Activated CD8-positive, alpha-beta memory T cell treated with anti-CD3 and anti-CD28 coated beads for 4 hours (primary cell): ENCODE data around the gene ELAVL2.

ENCODE experiments used
- DNase-seq, 2 donors: peaks; one replicate each; pipeline ENCODE4 v3.0.0-alpha.2; 2020; ENCODE audit warnings: low read depth in 2 of 2

Gene ELAVL2

DNA sequence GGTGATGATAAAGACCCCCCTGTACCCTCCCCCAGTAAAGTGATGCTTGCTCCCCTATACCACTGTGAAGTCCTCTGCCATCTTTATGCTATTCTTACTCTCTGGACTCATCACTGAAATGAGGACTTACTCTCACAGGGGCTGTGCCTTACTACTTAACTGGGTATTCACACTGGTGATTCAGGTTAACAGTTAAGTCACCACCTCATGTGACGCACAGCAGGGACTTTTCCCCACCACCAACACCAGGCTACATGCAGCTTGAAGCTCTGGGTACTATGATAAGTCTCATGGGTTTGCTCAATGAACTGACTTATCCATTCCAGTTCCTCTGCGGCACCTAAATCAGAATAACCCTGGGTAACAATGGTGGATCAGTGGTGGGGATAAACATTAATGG, 163.7 kb downstream of the ELAVL2 start:
- DNase-seq = no peak

DNA sequence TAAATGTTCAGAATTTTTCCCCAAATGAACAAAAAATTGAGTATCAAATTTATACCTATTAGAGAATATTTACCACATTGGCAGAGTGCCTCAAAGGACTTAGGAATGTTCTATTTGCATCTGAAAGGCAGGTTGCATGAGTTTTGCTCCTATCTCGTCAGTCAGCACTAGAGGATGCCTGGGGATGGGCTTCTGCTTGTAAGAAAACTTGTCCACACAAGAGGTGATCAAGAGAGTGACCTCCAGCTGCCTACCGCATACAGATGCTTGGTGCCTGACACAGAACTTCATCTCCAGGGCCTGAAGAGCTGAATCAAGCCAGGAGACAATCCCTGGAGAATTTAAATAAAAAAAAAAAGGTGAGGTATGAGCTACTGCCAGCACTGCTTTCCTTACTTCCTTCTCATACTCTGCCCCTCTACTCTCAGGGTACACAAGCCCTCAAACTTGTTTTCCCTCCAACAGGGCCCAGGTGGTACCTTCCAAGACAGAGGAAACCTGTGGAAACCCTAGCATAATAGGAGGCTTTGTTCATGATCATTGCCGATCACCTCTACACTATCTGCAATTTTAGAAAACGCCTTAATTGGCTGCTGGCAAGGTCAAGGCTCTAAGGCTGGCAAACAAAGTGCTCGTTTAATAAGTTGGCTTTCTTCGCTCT, 166.6 kb downstream of the ELAVL2 start:
- DNase-seq = no peak

DNA sequence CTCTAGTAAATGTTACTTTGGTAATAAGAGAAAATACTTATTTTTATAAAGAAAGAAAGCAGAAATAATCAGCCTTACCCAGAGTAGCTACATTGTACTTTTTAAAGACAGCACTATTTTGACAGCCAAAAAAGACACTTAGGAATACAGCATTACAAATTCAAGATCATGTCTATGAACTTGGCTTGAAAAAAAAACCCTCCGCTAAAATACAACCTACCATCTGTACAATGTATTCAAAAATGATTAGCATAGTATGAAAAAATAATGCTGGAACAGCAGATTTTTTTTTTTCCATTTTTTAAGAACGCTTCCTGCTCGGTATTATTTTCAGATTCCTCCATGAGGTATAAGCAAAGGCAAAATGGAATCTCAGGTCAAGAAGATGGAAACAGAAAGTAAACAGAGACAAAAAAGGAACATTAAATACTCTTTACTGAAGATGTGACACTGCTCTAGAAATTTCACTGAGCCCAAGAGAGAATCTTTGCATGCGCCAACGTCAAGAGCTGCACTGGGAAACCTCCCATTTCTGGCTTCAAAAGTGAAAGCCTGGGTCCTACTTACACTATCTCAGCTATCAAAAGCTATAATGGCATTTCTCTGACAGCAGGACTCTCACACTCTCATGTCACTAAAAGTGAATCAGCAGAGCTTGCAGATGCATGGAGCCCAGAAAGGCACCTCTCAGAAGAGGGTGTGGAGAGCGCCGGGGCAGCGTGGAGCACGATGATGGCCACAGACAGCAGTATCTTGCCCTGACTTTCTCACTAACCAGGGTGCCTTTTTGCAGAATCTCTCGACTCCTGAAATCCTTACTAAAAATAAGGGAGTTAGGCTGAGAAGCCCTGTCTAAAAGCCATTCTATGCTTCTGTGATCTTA, 167.4 kb downstream of the ELAVL2 start:
- no peak for DNase-seq

- no peak for DNase-seq
These were observed 175.0 kb downstream of the ELAVL2 start for GRCh38 chr9:23651051-23651450.

DNA sequence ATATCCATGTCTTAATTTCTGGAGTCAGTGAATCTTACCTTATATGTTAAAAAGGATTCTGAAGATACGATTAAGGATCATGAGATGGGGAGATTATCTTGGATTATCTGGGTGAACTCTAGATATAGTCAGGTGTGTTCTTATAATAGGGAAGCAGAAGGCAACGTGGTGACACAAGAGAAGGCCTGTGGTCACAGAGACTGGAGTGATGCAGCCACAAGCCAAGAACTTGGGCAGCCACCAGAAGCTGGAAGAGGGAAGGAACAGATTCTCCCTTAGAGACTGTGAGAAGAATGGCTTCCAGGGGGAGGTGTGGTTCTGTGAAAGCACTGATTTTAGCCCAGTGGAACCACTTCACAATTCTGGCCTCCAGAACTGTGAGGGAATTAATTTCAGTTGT, 177.4 kb downstream of the ELAVL2 start:
- DNase-seq = no peak

- no peak for DNase-seq
These were observed 181.1 kb downstream of the ELAVL2 start for GRCh38 chr9:23644896-23645295.

DNA sequence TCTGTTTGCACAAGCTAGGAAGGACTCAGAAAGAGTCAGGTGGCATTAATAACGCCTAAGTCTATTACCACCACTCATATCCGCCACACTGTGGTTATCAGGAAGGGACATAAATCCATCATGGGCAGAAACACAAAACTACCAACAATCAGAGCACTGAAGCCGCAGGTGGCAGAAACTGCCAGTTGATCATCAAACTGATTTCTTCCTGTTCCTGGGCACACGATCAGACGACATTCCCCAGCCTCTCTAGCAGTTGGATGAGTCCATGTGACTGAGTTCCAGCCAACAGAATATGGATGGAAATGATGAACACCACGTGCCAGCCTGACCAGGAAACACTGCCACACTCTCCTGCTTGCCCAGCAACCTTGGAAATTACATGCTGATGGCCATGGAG, 181.7 kb downstream of the ELAVL2 start:
- no peak for DNase-seq

GRCh38 chr9:23643656-23644258, 182.3 kb downstream of the ELAVL2 start:
- no peak for DNase-seq
